Parathyroid adenoma (tissue), 2 donors: Measurements from ENCODE around the gene CYP27A1.

Source experiments
- H2AFZ ChIP-seq: fragments of 300-600 bp; sonication (generic); one replicate; pipeline ENCODE4 v1.7.0; 2017; ENCODE audit warnings: antibody characterized with exemption, mild to moderate bottlenecking
- H3K27ac ChIP-seq: fragments of 300-600 bp; sonication (generic); one replicate; pipeline ENCODE4 v1.7.0; 2017
- H3K27me3 ChIP-seq: fragments of 300-600 bp; sonication (generic); one replicate; pipeline ENCODE4 v1.7.0; 2017; ENCODE audit warnings: low read length; ENCODE audit not compliant: control insufficient read depth, insufficient read depth
- H3K36me3 ChIP-seq: fragments of 300-600 bp; sonication (generic); one replicate; pipeline ENCODE4 v1.7.0; 2017; ENCODE audit warnings: low read length; ENCODE audit not compliant: control insufficient read depth, insufficient read depth
- H3K4me1 ChIP-seq: fragments of 300-600 bp; sonication (generic); one replicate; pipeline ENCODE4 v1.7.0; 2017; ENCODE audit warnings: control low read depth
- H3K4me2 ChIP-seq: fragments of 300-600 bp; sonication (generic); one replicate; pipeline ENCODE4 v1.7.0; 2017; ENCODE audit warnings: low read length
- H3K4me3 ChIP-seq: fragments of 300-600 bp; sonication (generic); one replicate; pipeline ENCODE4 v1.7.0; 2017; ENCODE audit warnings: low read depth, low read length
- H3K79me2 ChIP-seq: fragments of 300-600 bp; sonication (generic); one replicate; pipeline ENCODE4 v1.7.0; 2017; ENCODE audit warnings: control low read depth
- H3K9ac ChIP-seq: fragments of 300-600 bp; sonication (generic); one replicate; pipeline ENCODE4 v1.7.0; 2017; ENCODE audit warnings: mild to moderate bottlenecking
- H3K9me3 ChIP-seq: fragments of 300-600 bp; sonication (generic); one replicate; pipeline ENCODE4 v1.7.0; 2017; ENCODE audit warnings: low read length; ENCODE audit not compliant: control insufficient read depth
- TF ChIP-seq, protein P1 (sequence below): fragments of 300-600 bp; sonication (generic); IDR thresholded peaks from one replicate; pipeline ENCODE4 v1.7.0; 2017; ENCODE audit warnings: antibody characterized with exemption, mild to moderate bottlenecking
- donor health status: primary hyperparathyroidism.

The CYP27A1 gene

GRCh38 chr2:218780851-218781690 lies 876 bp upstream of the CYP27A1 start:
- Histone ChIP-seq H3K27ac (peak overlapping the region; percentile 57), H2AFZ (peak overlapping the region; percentile 98), H3K9ac (peak overlapping the region; percentile 65), H3K4me2 (peak overlapping the region; percentile 80), H3K79me2 (no peaks in the 10 kb centered on the region), H3K4me3 (peak overlapping the region; percentile 75), H3K4me1 (no peaks in the 10 kb centered on the region), H3K27me3 (no peaks in the 10 kb centered on the region), H3K36me3 (no peaks in the 10 kb centered on the region), H3K9me3 (no peaks in the 10 kb centered on the region)
- TF ChIP-seq, protein P1, sequence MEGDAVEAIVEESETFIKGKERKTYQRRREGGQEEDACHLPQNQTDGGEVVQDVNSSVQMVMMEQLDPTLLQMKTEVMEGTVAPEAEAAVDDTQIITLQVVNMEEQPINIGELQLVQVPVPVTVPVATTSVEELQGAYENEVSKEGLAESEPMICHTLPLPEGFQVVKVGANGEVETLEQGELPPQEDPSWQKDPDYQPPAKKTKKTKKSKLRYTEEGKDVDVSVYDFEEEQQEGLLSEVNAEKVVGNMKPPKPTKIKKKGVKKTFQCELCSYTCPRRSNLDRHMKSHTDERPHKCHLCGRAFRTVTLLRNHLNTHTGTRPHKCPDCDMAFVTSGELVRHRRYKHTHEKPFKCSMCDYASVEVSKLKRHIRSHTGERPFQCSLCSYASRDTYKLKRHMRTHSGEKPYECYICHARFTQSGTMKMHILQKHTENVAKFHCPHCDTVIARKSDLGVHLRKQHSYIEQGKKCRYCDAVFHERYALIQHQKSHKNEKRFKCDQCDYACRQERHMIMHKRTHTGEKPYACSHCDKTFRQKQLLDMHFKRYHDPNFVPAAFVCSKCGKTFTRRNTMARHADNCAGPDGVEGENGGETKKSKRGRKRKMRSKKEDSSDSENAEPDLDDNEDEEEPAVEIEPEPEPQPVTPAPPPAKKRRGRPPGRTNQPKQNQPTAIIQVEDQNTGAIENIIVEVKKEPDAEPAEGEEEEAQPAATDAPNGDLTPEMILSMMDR = no peak

GRCh38 chr2:218782528-218782844 lies 539 bp downstream of the CYP27A1 start:
- no peaks in the 10 kb centered on the region for H3K36me3 ChIP-seq
- H3K9me3 ChIP-seq = no peaks in the 10 kb centered on the region
- H3K4me1 ChIP-seq = no peaks in the 10 kb centered on the region
- no peak overlapping the region for H3K27ac ChIP-seq
- no peak overlapping the region for H3K9ac ChIP-seq
- H3K79me2 ChIP-seq = peaks cover 5% of the 10 kb centered on the region
- H3K27me3 ChIP-seq = no peaks in the 10 kb centered on the region
- H3K4me3 ChIP-seq = peak overlapping the region; percentile 75
- peak overlapping the region; percentile 80 for H3K4me2 ChIP-seq
- TF ChIP-seq, protein P1 = no peak
- peak overlapping the region; percentile 98 for H2AFZ ChIP-seq

DNA sequence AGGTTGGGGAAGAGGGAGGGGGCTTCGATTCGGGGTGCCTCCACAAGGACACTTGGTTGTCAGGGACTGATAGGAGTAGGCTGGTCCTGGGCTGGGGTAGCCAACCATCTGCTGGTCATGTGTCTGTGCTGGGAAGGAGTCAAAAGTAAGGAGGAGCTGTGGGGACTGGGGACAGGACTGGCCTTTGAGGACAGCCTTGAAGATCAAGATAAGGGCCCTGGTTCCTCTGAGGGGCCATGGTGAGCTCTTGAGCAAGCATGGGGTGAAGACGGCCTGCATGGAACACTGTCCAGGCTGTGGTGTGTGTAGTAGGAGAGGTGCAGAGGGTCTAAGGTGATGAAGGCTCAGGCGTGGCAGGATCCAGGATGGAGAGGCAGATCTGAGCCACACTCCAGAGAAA lies 1.7 kb downstream of the CYP27A1 start:
- peaks cover 5% of the 10 kb centered on the region for H3K79me2 ChIP-seq
- no peaks in the 10 kb centered on the region for H3K4me1 ChIP-seq
- no peak overlapping the region for H3K4me2 ChIP-seq
- TF ChIP-seq, protein P1 = no peak
- H2AFZ ChIP-seq = no peak overlapping the region
- H3K27ac ChIP-seq = no peak overlapping the region
- no peaks in the 10 kb centered on the region for H3K27me3 ChIP-seq
- no peaks in the 10 kb centered on the region for H3K9me3 ChIP-seq
- H3K9ac ChIP-seq = no peak overlapping the region
- H3K36me3 ChIP-seq = no peaks in the 10 kb centered on the region
- H3K4me3 ChIP-seq = no peak overlapping the region

DNA sequence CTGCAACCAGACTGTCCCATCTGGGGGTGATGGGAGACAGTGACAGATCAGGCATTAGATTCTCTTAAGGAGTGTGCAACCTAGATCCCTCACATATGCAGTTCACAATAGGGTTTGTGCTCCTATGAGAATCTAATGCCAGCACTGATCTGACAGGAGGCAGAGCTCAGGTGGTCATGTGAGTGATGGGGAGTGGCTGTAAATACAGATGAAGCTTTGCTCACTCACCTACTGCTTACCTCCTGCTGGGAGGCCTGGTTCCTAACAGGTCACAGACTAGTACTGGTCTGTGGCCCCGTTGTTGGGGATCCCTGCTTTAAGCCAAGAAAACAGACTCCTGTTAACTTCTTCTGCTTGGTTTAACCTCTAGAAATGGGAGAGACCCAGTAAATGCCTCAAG lies 3.2 kb downstream of the CYP27A1 start:
- Histone ChIP-seq H3K4me3 (no peak overlapping the region), H3K4me2 (no peak overlapping the region), H3K4me1 (no peaks in the 10 kb centered on the region), H3K27ac (no peak overlapping the region), H2AFZ (no peak overlapping the region), H3K9me3 (no peaks in the 10 kb centered on the region), H3K9ac (no peak overlapping the region), H3K27me3 (no peaks in the 10 kb centered on the region), H3K79me2 (peaks cover 5% of the 10 kb centered on the region), H3K36me3 (no peaks in the 10 kb centered on the region)
- TF ChIP-seq, protein P1 = no peak

DNA sequence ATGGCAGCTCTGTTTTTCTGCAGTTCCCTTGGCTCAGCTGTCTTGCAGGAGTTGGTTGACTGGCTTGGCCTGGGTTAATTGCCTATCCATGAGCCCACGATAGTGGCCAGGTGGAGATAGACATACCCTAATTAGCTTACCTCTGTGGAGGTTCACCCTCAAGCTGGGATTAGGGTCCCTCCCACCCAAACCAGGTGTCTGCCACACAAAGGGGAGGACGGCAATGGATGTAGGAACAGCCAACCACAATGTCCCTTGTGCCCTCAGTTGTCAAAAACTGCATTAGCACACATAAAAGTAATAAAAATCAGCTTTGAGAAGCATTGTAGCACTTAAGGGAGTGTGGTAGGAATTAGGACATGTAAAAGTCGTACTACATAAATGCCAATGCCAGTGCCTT lies 4.2 kb downstream of the CYP27A1 start:
- TF ChIP-seq, protein P1 = no peak
- no peak overlapping the region for H2AFZ ChIP-seq
- no peak overlapping the region for H3K9ac ChIP-seq
- no peak overlapping the region for H3K4me3 ChIP-seq
- H3K27ac ChIP-seq = no peak overlapping the region
- no peak overlapping the region for H3K4me2 ChIP-seq
- H3K79me2 ChIP-seq = peaks cover 5% of the 10 kb centered on the region
- no peaks in the 10 kb centered on the region for H3K27me3 ChIP-seq
- no peaks in the 10 kb centered on the region for H3K9me3 ChIP-seq
- no peaks in the 10 kb centered on the region for H3K36me3 ChIP-seq
- H3K4me1 ChIP-seq = no peaks in the 10 kb centered on the region
